SU-DHL-6 (cell line): ENCODE data around the gene SLC22A13.

Experiments used
- CTCF ChIP-seq: fragments of 200-600 bp; sonication (generic); IDR thresholded peaks from one replicate; pipeline ENCODE4 v1.5.1; 2017; ENCODE audit warnings: antibody characterized with exemption, mild to moderate bottlenecking, low read length, moderate library complexity; ENCODE audit not compliant: insufficient read depth, poor library complexity, severe bottlenecking
- EZH2phosphoT487 ChIP-seq: fragments of 200-600 bp; sonication (generic), shearing (Covaris generic); conservative IDR thresholded peaks from 2 replicates; pipeline ENCODE4 v1.6.1; 2018; ENCODE audit warnings: mild to moderate bottlenecking, antibody characterized with exemption, low read length, moderate library complexity, mixed read lengths

DNA sequence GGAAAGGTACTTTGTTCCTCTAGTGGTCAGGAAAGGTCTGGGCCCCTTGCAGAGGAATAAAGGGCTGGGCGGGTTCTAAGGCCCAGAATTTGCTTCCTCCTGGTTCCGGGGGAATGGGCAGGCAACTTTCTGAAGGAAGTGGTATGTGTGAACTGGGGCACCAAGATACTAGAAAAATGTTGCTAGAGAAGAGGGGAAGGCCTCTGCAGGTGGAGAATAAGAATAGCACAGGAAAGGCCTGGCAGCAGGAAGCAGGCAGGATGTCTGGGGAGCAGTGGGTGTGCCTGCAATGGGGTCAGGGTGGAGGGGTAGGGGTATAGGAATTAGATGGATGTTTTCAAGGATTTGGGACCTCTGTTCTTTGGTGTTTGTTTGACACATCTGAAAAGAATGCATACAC is 2.0 kb downstream of the SLC22A13 start:
- no peak for TF ChIP-seq CTCF
- no peak for TF ChIP-seq EZH2phosphoT487
